H9 (cell line): ENCODE results near the gene SRP19. TPM values are rescaled to one million over a fixed set of nuclear protein-coding genes. Genes with fewer than 3 reads are reported as not detected.
A peak's percentile ranks its signal among the peaks of the same experiment; 100 is the strongest.

ENCODE experiments used
- DNase-seq: peaks from one replicate; pipeline ENCODE4 v3.0.0-alpha.2; 2017
- H2AFZ ChIP-seq: one replicate; pipeline ENCODE4 v1.6.1; 2013; ENCODE audit warnings: mild to moderate bottlenecking, low read length, control low read depth, moderate library complexity
- H2AK5ac ChIP-seq: 2 replicates; pipeline ENCODE4 v1.6.1; 2013; ENCODE audit warnings: low read length, control low read depth, mixed read lengths; ENCODE audit not compliant: insufficient read length
- H2BK120ac ChIP-seq: one replicate; pipeline ENCODE4 v1.6.1; 2013; ENCODE audit warnings: low read depth, mild to moderate bottlenecking, low read length, control low read depth, inconsistent platforms; ENCODE audit not compliant: poor library complexity, severe bottlenecking
- H2BK12ac ChIP-seq: 2 replicates; pipeline ENCODE4 v1.6.1; 2013; ENCODE audit warnings: low read length, control low read depth, mixed read lengths, low read depth; ENCODE audit not compliant: insufficient read length
- H2BK15ac ChIP-seq: 2 replicates; pipeline ENCODE4 v1.6.1; 2013; ENCODE audit warnings: low read depth, low read length, control low read depth
- H2BK20ac ChIP-seq: one replicate; pipeline ENCODE4 v1.6.1; 2013; ENCODE audit warnings: low read depth, mild to moderate bottlenecking, low read length, control low read depth, inconsistent platforms; ENCODE audit not compliant: poor library complexity, severe bottlenecking
- H2BK5ac ChIP-seq: 2 replicates; pipeline ENCODE4 v1.6.1; 2013; ENCODE audit warnings: low read length, control low read depth, mixed read lengths; ENCODE audit not compliant: insufficient read length
- H3K14ac ChIP-seq: 2 replicates; pipeline ENCODE4 v1.6.1; 2013; ENCODE audit warnings: low read length, control low read depth; ENCODE audit not compliant: insufficient read depth
- H3K18ac ChIP-seq: 2 replicates; pipeline ENCODE4 v1.6.1; 2013; ENCODE audit warnings: low read depth, mild to moderate bottlenecking, mixed read lengths, low read length, control low read depth; ENCODE audit not compliant: insufficient read length
- H3K23ac ChIP-seq: 2 replicates; pipeline ENCODE4 v1.6.1; 2013; ENCODE audit warnings: low read length, control low read depth, mixed read lengths, low read depth; ENCODE audit not compliant: insufficient read length
- H3K23me2 ChIP-seq: 2 replicates; pipeline ENCODE4 v1.6.1; 2013; ENCODE audit warnings: low read depth, mild to moderate bottlenecking, mixed read lengths, low read length, control low read depth; ENCODE audit not compliant: insufficient read length, poor library complexity, severe bottlenecking
- H3K27ac ChIP-seq: 2 replicates; pipeline ENCODE4 v1.5.1; 2013; ENCODE audit warnings: low read length, control low read depth, mixed read lengths, low read depth; ENCODE audit not compliant: insufficient read length
- H3K27me3 ChIP-seq: 2 replicates; pipeline ENCODE4 v1.6.1; 2013; ENCODE audit warnings: low read length, control low read depth, inconsistent platforms; ENCODE audit not compliant: insufficient read depth
- H3K4ac ChIP-seq: 2 replicates; pipeline ENCODE4 v1.6.1; 2013; ENCODE audit warnings: low read depth, mild to moderate bottlenecking, control low read depth, inconsistent platforms, low read length, moderate library complexity
- H3K4me1 ChIP-seq: 2 replicates; pipeline ENCODE4 v1.6.1; 2013; ENCODE audit warnings: low read length, control low read depth, inconsistent platforms; ENCODE audit not compliant: insufficient read depth
- H3K4me2 ChIP-seq: 2 replicates; pipeline ENCODE4 v1.6.1; 2013; ENCODE audit warnings: low read length, control low read depth, mixed read lengths; ENCODE audit not compliant: insufficient read length, insufficient read depth
- H3K56ac ChIP-seq: 2 replicates; pipeline ENCODE4 v1.6.1; 2013; ENCODE audit warnings: low read depth, mild to moderate bottlenecking, mixed read lengths, low read length, control low read depth; ENCODE audit not compliant: insufficient read length
- H3K79me1 ChIP-seq: 2 replicates; pipeline ENCODE4 v1.6.1; 2013; ENCODE audit warnings: low read depth, mild to moderate bottlenecking, moderate library complexity, low read length, control low read depth, inconsistent platforms; ENCODE audit not compliant: insufficient read depth, poor library complexity, severe bottlenecking
- H3K79me2 ChIP-seq: 2 replicates; pipeline ENCODE4 v1.6.1; 2013; ENCODE audit warnings: low read length, control low read depth, inconsistent platforms; ENCODE audit not compliant: insufficient read depth
- H3K9ac ChIP-seq: 2 replicates; pipeline ENCODE4 v1.6.1; 2013; ENCODE audit warnings: low read length, control low read depth, mixed read lengths; ENCODE audit not compliant: insufficient read length; ENCODE audit errors: extremely low read depth
- H3K9me3 ChIP-seq: one replicate; pipeline ENCODE4 v1.6.1; 2013; ENCODE audit warnings: low read depth, low read length, inconsistent platforms; ENCODE audit not compliant: control insufficient read depth
- H3T11ph ChIP-seq: one replicate; pipeline ENCODE4 v1.6.1; 2013; ENCODE audit warnings: mild to moderate bottlenecking, low read length, control low read depth, inconsistent platforms
- H4K20me1 ChIP-seq: one replicate; pipeline ENCODE4 v1.6.1; 2013; ENCODE audit not compliant: control insufficient read depth, insufficient read length, insufficient read depth
- H4K5ac ChIP-seq: 2 replicates; pipeline ENCODE4 v1.6.1; 2013; ENCODE audit warnings: low read depth, mild to moderate bottlenecking, mixed read lengths, low read length, control low read depth; ENCODE audit not compliant: insufficient read length
- H4K8ac ChIP-seq: replicated peaks from 2 replicates; pipeline ENCODE4 v1.6.1; 2013; ENCODE audit warnings: low read length, control low read depth, mixed read lengths, low read depth; ENCODE audit not compliant: insufficient read length
- H4K91ac ChIP-seq: 2 replicates; pipeline ENCODE4 v1.6.1; 2013; ENCODE audit warnings: low read depth, mild to moderate bottlenecking, moderate library complexity, mixed read lengths, low read length, control low read depth; ENCODE audit not compliant: insufficient read length
- H3K27ac Mint-ChIP-seq, 3 experiments: 2 replicates in 2 of 3; 3 replicates in 1 of 3; pipeline ENCODE4 v1.8.0; 2020 to 2021; ENCODE audit warnings: mixed read lengths in 3 of 3, mild to moderate bottlenecking in 1 of 3, moderate library complexity in 1 of 3
- H3K27me3 Mint-ChIP-seq: 2 replicates; pipeline ENCODE4 v1.8.0; 2021; ENCODE audit warnings: low read depth, mild to moderate bottlenecking, moderate library complexity, mixed read lengths
- H3K36me3 Mint-ChIP-seq, 3 experiments: 2 replicates in 2 of 3; 3 replicates in 1 of 3; pipeline ENCODE4 v1.8.0; 2020 to 2021; ENCODE audit warnings: low read depth in 3 of 3, mixed read lengths in 3 of 3; ENCODE audit not compliant: insufficient read depth in 1 of 3
- H3K4me1 Mint-ChIP-seq, 2 experiments: 2 replicates each; pipeline ENCODE4 v1.8.0; 2020; ENCODE audit warnings: mixed read lengths in 2 of 2
- H3K4me3 Mint-ChIP-seq, 2 experiments: 2 replicates in 1 of 2; 3 replicates in 1 of 2; pipeline ENCODE4 v1.8.0; 2020 to 2021; ENCODE audit warnings: mild to moderate bottlenecking in 2 of 2, mixed read lengths in 2 of 2, moderate library complexity in 1 of 2
- H3K9me3 Mint-ChIP-seq, 2 experiments: 2 replicates in 1 of 2; 3 replicates in 1 of 2; pipeline ENCODE4 v1.8.0; 2020; ENCODE audit warnings: mild to moderate bottlenecking in 2 of 2, mixed read lengths in 2 of 2, moderate library complexity in 1 of 2
- WGBS: extraction: QIAGEN DNeasy Blood & Tissue Kit; methylation state at CpG from one replicate; pipeline ENCODE4 v1.1.7; 2013; ENCODE audit warnings: missing lambda C conversion rate, low lambda C conversion rate, mixed read lengths; ENCODE audit not compliant: insufficient read length; ENCODE audit errors: extremely low coverage; 5-methylcytosine and 5-hydroxymethylcytosine counted together
- total RNA-seq: library from RNA; stranded (reverse); gene quantifications from 2 replicates; pipeline ENCODE4 v1.2.1, GENCODE V29; 2021
- TF ChIP-seq, protein P1 (sequence below): fragments of 200-600 bp; sonication (generic); conservative IDR thresholded peaks from 3 replicates; pipeline ENCODE4 v1.8.0; 2021; ENCODE audit warnings: antibody characterized with exemption, mild to moderate bottlenecking

The SRP19 gene
- total RNA-seq, 1 experiment from 2014 or later: 78.9 TPM

- Histone ChIP-seq H3K27ac (no peak overlapping the region), H3K4ac (no peak overlapping the region), H3K9ac (no peak overlapping the region), H2BK20ac (no peak overlapping the region), H3K23ac (no peak overlapping the region), H3K14ac (no peak overlapping the region), H2AFZ (no peak overlapping the region), H3T11ph (no peak overlapping the region), H3K23me2 (no peaks in the 10 kb centered on the region), H4K20me1 (no peaks in the 10 kb centered on the region), H3K4me2 (no peak overlapping the region), H3K18ac (no peak overlapping the region), H3K4me1 (no peaks in the 10 kb centered on the region), H4K8ac (no peak overlapping the region), H4K5ac (no peak overlapping the region), H3K27me3 (no peaks in the 10 kb centered on the region), H2BK5ac (no peak overlapping the region), H4K91ac (no peak overlapping the region), H2AK5ac (no peak overlapping the region), H3K56ac (no peak overlapping the region), H2BK15ac (no peak overlapping the region), H3K9me3 (no peaks in the 10 kb centered on the region), H3K79me2 (no peaks in the 10 kb centered on the region), H2BK120ac (no peak overlapping the region), H2BK12ac (no peak overlapping the region), H3K79me1 (no peaks in the 10 kb centered on the region)
- Mint-ChIP-seq H3K36me3 (peaks cover 24 to 70% (median 41%) of the 10 kb centered on the region in 3 experiments; a peak in 6 of 7 replicates), H3K4me3 (no peak overlapping the region), H3K9me3 (no peaks in the 10 kb centered on the region), H3K4me1 (no peaks in the 10 kb centered on the region), H3K27ac (peak overlapping the region in 1 of 3 experiments; percentile 67; a peak in 1 of 7 replicates), H3K27me3 (no peaks in the 10 kb centered on the region)
- no peak for DNase-seq
- WGBS: no CpG with 5 or more reads among the region's 3 CpGs
- TF ChIP-seq, protein P1, sequence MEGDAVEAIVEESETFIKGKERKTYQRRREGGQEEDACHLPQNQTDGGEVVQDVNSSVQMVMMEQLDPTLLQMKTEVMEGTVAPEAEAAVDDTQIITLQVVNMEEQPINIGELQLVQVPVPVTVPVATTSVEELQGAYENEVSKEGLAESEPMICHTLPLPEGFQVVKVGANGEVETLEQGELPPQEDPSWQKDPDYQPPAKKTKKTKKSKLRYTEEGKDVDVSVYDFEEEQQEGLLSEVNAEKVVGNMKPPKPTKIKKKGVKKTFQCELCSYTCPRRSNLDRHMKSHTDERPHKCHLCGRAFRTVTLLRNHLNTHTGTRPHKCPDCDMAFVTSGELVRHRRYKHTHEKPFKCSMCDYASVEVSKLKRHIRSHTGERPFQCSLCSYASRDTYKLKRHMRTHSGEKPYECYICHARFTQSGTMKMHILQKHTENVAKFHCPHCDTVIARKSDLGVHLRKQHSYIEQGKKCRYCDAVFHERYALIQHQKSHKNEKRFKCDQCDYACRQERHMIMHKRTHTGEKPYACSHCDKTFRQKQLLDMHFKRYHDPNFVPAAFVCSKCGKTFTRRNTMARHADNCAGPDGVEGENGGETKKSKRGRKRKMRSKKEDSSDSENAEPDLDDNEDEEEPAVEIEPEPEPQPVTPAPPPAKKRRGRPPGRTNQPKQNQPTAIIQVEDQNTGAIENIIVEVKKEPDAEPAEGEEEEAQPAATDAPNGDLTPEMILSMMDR: no peak
Observed at GRCh38 chr5:112869948-112870347, 8.9 kb downstream of the SRP19 start.
